Prostate gland (tissue), 2 donors: ENCODE data around the gene CTIF. TPM values are rescaled to one million over a fixed set of nuclear protein-coding genes. Genes with fewer than 3 reads are reported as not detected.

Source experiments
- DNase-seq: peaks from one replicate; pipeline ENCODE4 v3.0.0-alpha.2; 2019; ENCODE audit warnings: low spot score
- H3K27ac ChIP-seq, 2 donors: fragments of 200-600 bp; sonication (generic); 2 replicates each; pipeline ENCODE4 v1.5.1; 2017 to 2019
- H3K27me3 ChIP-seq: fragments of 200-600 bp; sonication (generic); replicated peaks from 2 replicates; pipeline ENCODE4 v1.5.1; 2019; ENCODE audit not compliant: insufficient read depth
- H3K36me3 ChIP-seq, 2 donors: fragments of 200-600 bp; sonication (generic); 1 replicate in 1 of 2; 2 replicates in 1 of 2; pipeline versions ENCODE4 v1.5.1 to v1.8.1; 2017 to 2019
- H3K4me1 ChIP-seq: fragments of 200-600 bp; sonication (generic); replicated peaks from 2 replicates; pipeline ENCODE4 v1.5.1; 2019
- H3K4me3 ChIP-seq, 2 donors: fragments of 200-600 bp; sonication (generic); 2 replicates each; pipeline ENCODE4 v1.5.1; 2017 to 2019
- H3K9me3 ChIP-seq: fragments of 200-600 bp; sonication (generic); 2 replicates; pipeline ENCODE4 v1.5.1; 2017
- CTCF ChIP-seq, 4 experiments: fragments of 200-600 bp in 2 of 4; fragments of 450-650 bp in 2 of 4; sonication (generic) in 2 of 4; IDR thresholded peaks; 1 replicate in 3 of 4; 2 replicates in 1 of 4; pipeline ENCODE4 v1.5.1; 2016 to 2019; ENCODE audit warnings: antibody characterized with exemption in 4 of 4, mild to moderate bottlenecking in 2 of 4, moderate library complexity in 2 of 4
- POLR2A ChIP-seq: fragments of 450-650 bp; IDR thresholded peaks from one replicate; pipeline ENCODE4 v1.6.1; 2016; ENCODE audit warnings: antibody characterized with exemption, mild to moderate bottlenecking
- POLR2AphosphoS5 ChIP-seq: sonication (generic); formaldehyde crosslinking; IDR thresholded peaks from one replicate; pipeline ENCODE4 v1.6.1; 2017; ENCODE audit warnings: antibody characterized with exemption
- WGBS: methylation state at CpG from one replicate; pipeline ENCODE4 v1.1.5; 2018; 5-methylcytosine and 5-hydroxymethylcytosine counted together
- intact Hi-C: fragments of 100-400 bp; cut with DNase I; formaldehyde crosslinking; loops from one replicate; pipeline ENCODE4 v1.14.2; 2022
- total RNA-seq, 2 donors: library from RNA; depleted of rRNA; stranded (reverse); fragments of >200 nt; gene quantifications; one replicate each; pipeline ENCODE4 v1.1.0, GENCODE V29; 2016

The CTIF gene
- total RNA-seq, 2 donors from 2014 or later: 8.1 to 57.9 TPM

- no peaks in the 10 kb centered on the region for H3K9me3 ChIP-seq
- no peaks in the 10 kb centered on the region for H3K27me3 ChIP-seq
- H3K4me3 ChIP-seq: no peak overlapping the region
- TF ChIP-seq CTCF (IDR thresholded peaks at IDR 0.05) (no peak), POLR2AphosphoS5 (no peak), POLR2A (no peak)
- intact Hi-C loops: no loop called here
- no peak for DNase-seq
- no peaks in the 10 kb centered on the region for H3K4me1 ChIP-seq
- WGBS: 94% methylated on average over 7 of the region's 7 CpGs
- H3K27ac ChIP-seq: no peak overlapping the region
- no peaks in the 10 kb centered on the region for H3K36me3 ChIP-seq
Measured at GRCh38 chr18:48554610-48555400, 16.0 kb downstream of the CTIF start.

DNA sequence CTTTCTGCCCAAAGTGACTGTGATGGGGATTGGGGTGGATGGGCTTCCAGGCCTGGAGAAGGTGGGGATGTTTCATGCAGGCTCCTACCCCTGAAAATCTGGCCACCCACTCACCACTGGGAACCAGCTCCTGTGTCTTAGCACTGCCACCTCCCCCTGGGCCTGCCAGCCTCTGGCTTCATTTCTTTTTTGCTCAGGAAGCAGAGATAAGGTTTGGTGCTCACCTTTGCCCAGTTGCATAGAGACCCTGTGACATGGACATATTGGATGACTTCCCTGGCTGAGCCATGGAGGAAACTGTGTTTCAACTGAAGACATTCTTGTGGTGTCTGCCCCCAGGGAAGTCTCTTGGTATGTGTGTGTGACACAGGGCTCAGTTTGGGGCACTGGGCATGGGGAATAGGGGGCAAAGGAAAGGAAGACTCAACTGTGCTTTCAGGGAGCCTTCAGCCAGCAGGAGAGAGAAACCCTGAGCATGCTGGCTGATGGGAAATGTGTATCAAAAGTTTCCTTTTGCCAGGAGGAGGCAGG, 16.7 kb downstream of the CTIF start:
- TF ChIP-seq POLR2AphosphoS5 (no peak), CTCF (IDR thresholded peaks at IDR 0.05) (no peak), POLR2A (no peak)
- no peaks in the 10 kb centered on the region for H3K4me1 ChIP-seq
- intact Hi-C loops: no loop called here
- H3K4me3 ChIP-seq: no peak overlapping the region
- no peaks in the 10 kb centered on the region for H3K9me3 ChIP-seq
- H3K36me3 ChIP-seq: no peaks in the 10 kb centered on the region
- no peaks in the 10 kb centered on the region for H3K27me3 ChIP-seq
- no peak for DNase-seq
- H3K27ac ChIP-seq: no peak overlapping the region

DNA sequence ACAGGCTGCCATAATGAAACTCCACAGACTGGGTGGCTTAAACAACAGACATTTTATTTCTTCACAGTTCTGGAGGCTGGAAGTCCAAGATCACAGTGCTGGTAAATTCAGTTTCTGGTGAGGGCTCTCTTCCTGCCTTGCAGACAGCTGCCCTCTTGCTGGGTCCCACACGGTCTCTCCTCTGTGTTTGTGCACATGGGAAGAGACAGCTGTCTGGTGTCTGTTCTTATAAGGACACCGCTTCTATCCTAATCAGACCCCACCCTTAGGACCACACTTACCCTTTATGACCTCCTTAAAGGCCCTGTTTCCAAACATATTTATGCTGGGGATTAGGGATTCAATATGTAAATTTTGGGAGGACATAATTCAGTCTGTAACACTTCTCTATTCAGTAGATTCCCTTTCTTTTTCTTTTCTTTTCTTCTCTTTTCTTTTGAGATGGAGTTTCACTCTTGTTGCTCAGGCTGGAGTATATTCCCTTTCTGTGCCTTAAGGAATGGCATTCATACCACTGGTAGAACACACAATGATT, 18.9 kb downstream of the CTIF start:
- H3K36me3 ChIP-seq: no peaks in the 10 kb centered on the region
- no peaks in the 10 kb centered on the region for H3K4me1 ChIP-seq
- H3K27me3 ChIP-seq: no peaks in the 10 kb centered on the region
- intact Hi-C loops: no loop called here
- H3K27ac ChIP-seq: no peak overlapping the region
- TF ChIP-seq CTCF (IDR thresholded peaks at IDR 0.05) (no peak), POLR2AphosphoS5 (no peak), POLR2A (no peak)
- WGBS: 93% methylated on average over 2 of the region's 2 CpGs
- DNase-seq: no peak
- H3K4me3 ChIP-seq: no peak overlapping the region
- no peaks in the 10 kb centered on the region for H3K9me3 ChIP-seq

GRCh38 chr18:48558248-48558647, 19.4 kb downstream of the CTIF start:
- intact Hi-C loops: no loop called here
- WGBS: 67% methylated on average over 2 of the region's 2 CpGs
- Histone ChIP-seq H3K36me3 (no peaks in the 10 kb centered on the region), H3K4me3 (no peak overlapping the region), H3K27me3 (no peaks in the 10 kb centered on the region), H3K4me1 (no peaks in the 10 kb centered on the region), H3K27ac (no peak overlapping the region), H3K9me3 (no peaks in the 10 kb centered on the region)
- TF ChIP-seq POLR2A: no peak
- TF ChIP-seq POLR2AphosphoS5: no peak
- TF ChIP-seq CTCF (IDR thresholded peaks at IDR 0.05): no peak
- DNase-seq: no peak

DNA sequence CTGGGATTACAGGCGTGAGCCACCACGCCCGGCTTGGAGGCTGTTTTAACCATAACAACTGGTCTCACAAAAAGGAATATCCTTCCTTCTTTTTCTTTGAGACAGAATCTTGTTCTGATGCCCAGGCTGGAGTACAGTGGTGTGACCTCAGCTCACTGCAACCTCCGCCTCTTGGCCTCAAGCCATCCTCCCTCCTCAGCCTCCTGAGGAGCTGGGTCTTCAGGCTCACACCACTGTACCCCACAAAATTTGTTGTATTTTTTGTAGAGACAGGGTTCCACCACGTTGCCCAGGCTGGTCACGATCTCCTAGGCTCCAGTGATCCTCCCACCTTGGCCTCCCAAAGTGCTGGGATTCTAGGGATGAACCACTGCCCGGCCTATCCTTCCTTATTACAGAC, 21.7 kb downstream of the CTIF start:
- Histone ChIP-seq H3K27me3 (no peaks in the 10 kb centered on the region), H3K9me3 (no peaks in the 10 kb centered on the region), H3K36me3 (no peaks in the 10 kb centered on the region), H3K27ac (no peak overlapping the region), H3K4me1 (no peaks in the 10 kb centered on the region), H3K4me3 (no peak overlapping the region)
- 95% methylated on average over 7 of the region's 7 CpGs for WGBS
- TF ChIP-seq POLR2A (no peak), POLR2AphosphoS5 (no peak), CTCF (IDR thresholded peaks at IDR 0.05) (no peak)
- intact Hi-C loops: no loop called here
- no peak for DNase-seq
